ENCODE results near the gene FAM20C.

Gene FAM20C

DNA sequence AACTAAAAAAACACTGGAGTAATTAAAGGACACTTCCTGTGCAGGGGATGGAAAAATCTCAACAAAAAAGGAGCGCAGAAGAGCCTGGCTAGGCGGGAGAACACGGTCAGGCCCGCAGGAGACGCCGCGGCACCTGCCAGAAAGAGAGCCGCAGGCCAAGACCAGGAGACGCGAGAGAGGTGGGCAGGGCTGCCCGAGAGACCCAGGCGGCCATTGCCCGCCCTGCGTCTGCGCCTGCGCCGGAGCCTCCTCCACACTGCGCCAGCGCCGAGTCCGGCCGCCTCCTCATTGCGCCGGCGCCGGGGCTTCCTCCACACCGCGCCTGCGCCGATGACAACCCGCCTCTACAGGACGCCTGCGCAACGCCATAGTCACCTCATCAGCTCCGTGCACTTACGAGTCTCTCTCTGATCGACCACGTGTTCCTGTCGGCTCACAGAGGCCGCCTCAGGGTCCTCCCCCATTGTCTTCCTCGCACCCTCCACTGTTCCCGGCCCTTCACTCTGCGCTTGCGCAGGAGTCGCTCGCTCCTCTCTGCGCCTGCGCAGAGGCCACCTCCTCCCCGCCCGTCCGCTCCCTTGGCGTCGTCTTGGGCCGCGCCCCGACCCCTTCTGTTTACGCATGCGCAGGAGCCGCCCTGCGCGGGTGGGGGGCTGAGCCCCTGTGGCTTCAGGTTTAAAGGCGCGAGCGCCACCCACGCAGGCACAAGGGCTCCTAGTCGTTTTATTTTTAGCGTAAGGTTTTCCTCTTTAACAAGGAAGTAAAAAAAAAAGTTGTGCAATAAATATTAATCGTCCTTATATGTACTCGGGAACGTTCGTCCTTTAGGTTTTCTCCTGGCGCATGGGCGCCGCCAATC is 43.2 kb upstream of the FAM20C start:
- peak overlapping the region; percentile 55 for H3K4me3 ChIP-seq (ENCODE audit: low read depth, low read length)
- DNase-seq (ENCODE audit: low read depth): peak; percentile 98
- in situ Hi-C loops (cut with HindIII; ENCODE audit: low sequenced_read_pairs): no loop called here
- TF ChIP-seq, protein P1, sequence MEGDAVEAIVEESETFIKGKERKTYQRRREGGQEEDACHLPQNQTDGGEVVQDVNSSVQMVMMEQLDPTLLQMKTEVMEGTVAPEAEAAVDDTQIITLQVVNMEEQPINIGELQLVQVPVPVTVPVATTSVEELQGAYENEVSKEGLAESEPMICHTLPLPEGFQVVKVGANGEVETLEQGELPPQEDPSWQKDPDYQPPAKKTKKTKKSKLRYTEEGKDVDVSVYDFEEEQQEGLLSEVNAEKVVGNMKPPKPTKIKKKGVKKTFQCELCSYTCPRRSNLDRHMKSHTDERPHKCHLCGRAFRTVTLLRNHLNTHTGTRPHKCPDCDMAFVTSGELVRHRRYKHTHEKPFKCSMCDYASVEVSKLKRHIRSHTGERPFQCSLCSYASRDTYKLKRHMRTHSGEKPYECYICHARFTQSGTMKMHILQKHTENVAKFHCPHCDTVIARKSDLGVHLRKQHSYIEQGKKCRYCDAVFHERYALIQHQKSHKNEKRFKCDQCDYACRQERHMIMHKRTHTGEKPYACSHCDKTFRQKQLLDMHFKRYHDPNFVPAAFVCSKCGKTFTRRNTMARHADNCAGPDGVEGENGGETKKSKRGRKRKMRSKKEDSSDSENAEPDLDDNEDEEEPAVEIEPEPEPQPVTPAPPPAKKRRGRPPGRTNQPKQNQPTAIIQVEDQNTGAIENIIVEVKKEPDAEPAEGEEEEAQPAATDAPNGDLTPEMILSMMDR (IDR thresholded peaks at IDR 0.05; ENCODE audit: low read depth, low read length, missing control alignments): no peak

DNA sequence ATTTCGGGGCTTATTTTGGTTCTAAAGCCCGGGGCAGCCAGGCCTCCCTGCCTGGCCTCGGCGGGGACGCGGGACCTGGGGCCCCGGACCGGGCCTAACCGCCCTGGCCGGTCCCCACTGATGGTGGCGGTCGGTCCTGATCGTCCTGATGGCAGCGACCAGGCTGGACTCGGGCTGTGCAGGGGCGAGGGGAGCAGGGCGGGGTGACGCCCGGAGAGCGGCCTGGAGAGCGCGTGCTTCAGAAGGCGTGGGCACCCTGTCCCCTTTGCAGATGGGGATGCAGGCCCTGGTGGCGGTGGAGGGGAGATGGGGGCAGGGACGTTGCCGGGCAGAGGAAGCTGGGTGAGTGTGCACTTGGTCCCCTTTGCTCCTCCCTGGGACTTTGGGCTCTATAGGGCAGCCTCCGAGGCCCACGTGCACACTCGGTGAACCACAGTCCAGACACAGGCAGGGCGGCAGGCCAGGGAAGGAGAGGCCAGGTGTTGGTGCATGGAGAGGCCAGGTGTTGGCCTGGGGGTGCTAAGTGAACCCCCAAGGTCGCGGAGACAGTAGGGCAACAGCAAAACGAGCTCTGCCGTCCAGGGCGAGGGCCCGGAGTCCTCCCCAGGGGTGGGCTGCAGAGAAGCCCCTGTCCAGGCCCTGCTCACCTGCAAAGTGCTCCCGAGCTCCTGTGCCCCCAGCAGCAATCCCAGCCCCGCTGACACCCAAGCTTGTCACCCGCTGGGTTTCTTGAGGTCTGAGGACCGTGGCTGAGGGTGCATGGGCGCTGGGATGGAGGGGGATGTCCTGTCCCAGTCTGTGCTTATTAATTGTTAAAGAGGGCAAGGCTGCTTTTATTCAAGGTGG is 42.4 kb upstream of the FAM20C start:
- in situ Hi-C loops (cut with HindIII; ENCODE audit: low sequenced_read_pairs): loop anchor here (5.0 kb wide), 1 partner anchor 37 kb away; no protein-coding TSS in a partner anchor
- TF ChIP-seq, protein P1 (IDR thresholded peaks at IDR 0.05; ENCODE audit: low read depth, low read length, missing control alignments): no peak
- peak overlapping the region; percentile 55 for H3K4me3 ChIP-seq (ENCODE audit: low read depth, low read length)
- DNase-seq (ENCODE audit: low read depth): no peak

- TF ChIP-seq, protein P1 (IDR thresholded peaks at IDR 0.05; ENCODE audit: low read depth, low read length, missing control alignments): no peak
- in situ Hi-C loops (cut with HindIII; ENCODE audit: low sequenced_read_pairs): loop anchor here (5.0 kb wide), 1 partner anchor 36 kb away; no protein-coding TSS in a partner anchor
- H3K4me3 ChIP-seq (ENCODE audit: low read depth, low read length): no peak overlapping the region
- no peak for DNase-seq (ENCODE audit: low read depth)
Observed at GRCh38 chr7:150811-151221, 41.6 kb upstream of the FAM20C start.

GRCh38 chr7:151346-152050 is 40.9 kb upstream of the FAM20C start:
- H3K4me3 ChIP-seq (ENCODE audit: low read depth, low read length): no peak overlapping the region
- in situ Hi-C loops (cut with HindIII; ENCODE audit: low sequenced_read_pairs): loop anchor here (5.0 kb wide), 1 partner anchor 36 kb away; no protein-coding TSS in a partner anchor
- no peak for DNase-seq (ENCODE audit: low read depth)
- TF ChIP-seq, protein P1 (IDR thresholded peaks at IDR 0.05; ENCODE audit: low read depth, low read length, missing control alignments): no peak

DNA sequence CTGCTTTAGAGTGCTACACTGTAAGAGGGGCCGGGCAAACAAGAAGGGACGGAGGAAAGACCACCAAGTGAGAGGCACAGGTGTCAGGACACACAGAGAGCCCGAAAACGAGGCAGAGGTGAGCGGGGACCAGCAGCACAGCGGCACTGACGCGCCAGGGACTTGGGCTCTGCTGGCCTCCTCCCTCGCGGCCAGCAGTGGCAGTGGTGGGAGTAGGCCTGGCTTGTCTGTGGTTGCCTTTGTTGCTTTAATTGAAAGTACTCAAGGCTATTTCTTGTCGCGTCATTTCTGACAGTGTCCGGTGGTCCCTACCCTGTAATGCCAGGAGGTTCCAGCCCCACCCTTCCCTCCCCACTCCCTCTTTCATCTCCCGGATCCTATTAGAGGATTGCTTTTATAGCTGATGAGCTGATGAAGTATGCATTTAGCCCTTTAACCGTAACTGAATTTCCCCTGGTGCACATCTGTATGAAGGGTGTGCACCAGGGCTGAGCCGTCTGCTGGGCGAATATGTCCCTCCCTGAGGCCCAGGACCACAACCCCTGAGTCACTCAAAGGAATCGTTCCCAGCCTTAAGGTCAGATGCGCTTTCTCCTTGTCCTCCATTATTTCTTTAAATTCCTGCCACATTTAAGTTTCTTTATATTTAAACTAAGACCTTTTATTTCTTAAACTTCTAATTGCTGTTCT is 39.5 kb upstream of the FAM20C start:
- DNase-seq (ENCODE audit: low read depth): no peak
- in situ Hi-C loops (cut with HindIII; ENCODE audit: low sequenced_read_pairs): loop anchor here (5.0 kb wide), 1 partner anchor 34 kb away; no protein-coding TSS in a partner anchor
- no peak overlapping the region for H3K4me3 ChIP-seq (ENCODE audit: low read depth, low read length)
- TF ChIP-seq, protein P1 (IDR thresholded peaks at IDR 0.05; ENCODE audit: low read depth, low read length, missing control alignments): no peak
